ENCODE results near the gene TARS1.

Gene TARS1

GRCh38 chr5:33401482-33402390, 39.0 kb upstream of the TARS1 start:
- H3K4me1 ChIP-seq (ENCODE audit: insufficient read depth, low read length, poor library complexity, severe bottlenecking), result no peaks in the 10 kb centered on the region
- no peak overlapping the region for H2AFZ ChIP-seq (ENCODE audit: low read length)
- H3K4me2 ChIP-seq (ENCODE audit: low read depth, low read length, poor library complexity, severe bottlenecking), result no peak overlapping the region
- no peaks in the 10 kb centered on the region for H3K36me3 ChIP-seq (ENCODE audit: insufficient read depth, low read length)
- H3K9me3 ChIP-seq (ENCODE audit: insufficient read depth, low read depth, low read length), result no peaks in the 10 kb centered on the region
- no peaks in the 10 kb centered on the region for H3K9me2 ChIP-seq (replicated peaks; ENCODE audit: low read depth, low read length)
- no peaks in the 10 kb centered on the region for H3K79me2 ChIP-seq (ENCODE audit: insufficient read depth, low read length)
- no peak overlapping the region for H3K4me3 ChIP-seq (ENCODE audit: low read length, poor library complexity, severe bottlenecking)
- no peak overlapping the region for H3K9ac ChIP-seq (ENCODE audit: low read depth, low read length, poor library complexity, severe bottlenecking)
- H4K20me1 ChIP-seq (ENCODE audit: insufficient read depth, low read length, poor library complexity, severe bottlenecking), result no peaks in the 10 kb centered on the region
- no peaks in the 10 kb centered on the region for H3F3A ChIP-seq (ENCODE audit: low read depth)
- TF ChIP-seq CTCF (conservative IDR thresholded peaks at IDR 0.05; ENCODE audit: low read length), result no peak
- no peak for TF ChIP-seq EZH2phosphoT487 (IDR thresholded peaks at IDR 0.05; ENCODE audit: borderline replicate concordance)
- H3K27me3 ChIP-seq (ENCODE audit: insufficient read depth, low read length, poor library complexity, severe bottlenecking), result no peaks in the 10 kb centered on the region

- no peaks in the 10 kb centered on the region for H3K79me2 ChIP-seq (ENCODE audit: insufficient read depth, low read length)
- TF ChIP-seq EZH2phosphoT487 (IDR thresholded peaks at IDR 0.05; ENCODE audit: borderline replicate concordance), result no peak
- no peak for TF ChIP-seq CTCF (conservative IDR thresholded peaks at IDR 0.05; ENCODE audit: low read length)
- H3F3A ChIP-seq (ENCODE audit: low read depth), result no peaks in the 10 kb centered on the region
- H3K27me3 ChIP-seq (ENCODE audit: insufficient read depth, low read length, poor library complexity, severe bottlenecking), result no peaks in the 10 kb centered on the region
- H2AFZ ChIP-seq (ENCODE audit: low read length), result no peak overlapping the region
- no peak overlapping the region for H3K9ac ChIP-seq (ENCODE audit: low read depth, low read length, poor library complexity, severe bottlenecking)
- no peak overlapping the region for H3K4me2 ChIP-seq (ENCODE audit: low read depth, low read length, poor library complexity, severe bottlenecking)
- no peak overlapping the region for H3K4me3 ChIP-seq (ENCODE audit: low read length, poor library complexity, severe bottlenecking)
- H3K9me3 ChIP-seq (ENCODE audit: insufficient read depth, low read depth, low read length), result no peaks in the 10 kb centered on the region
- H3K36me3 ChIP-seq (ENCODE audit: insufficient read depth, low read length), result no peaks in the 10 kb centered on the region
- no peaks in the 10 kb centered on the region for H3K9me2 ChIP-seq (replicated peaks; ENCODE audit: low read depth, low read length)
- H3K4me1 ChIP-seq (ENCODE audit: insufficient read depth, low read length, poor library complexity, severe bottlenecking), result no peaks in the 10 kb centered on the region
- H4K20me1 ChIP-seq (ENCODE audit: insufficient read depth, low read length, poor library complexity, severe bottlenecking), result no peaks in the 10 kb centered on the region
Observed at GRCh38 chr5:33403187-33403586, 37.6 kb upstream of the TARS1 start.

- Histone ChIP-seq H3K27me3 (ENCODE audit: insufficient read depth, low read length, poor library complexity, severe bottlenecking) (no peaks in the 10 kb centered on the region), H4K20me1 (ENCODE audit: insufficient read depth, low read length, poor library complexity, severe bottlenecking) (no peaks in the 10 kb centered on the region), H3K36me3 (ENCODE audit: insufficient read depth, low read length) (no peaks in the 10 kb centered on the region), H3K79me2 (ENCODE audit: insufficient read depth, low read length) (no peaks in the 10 kb centered on the region), H3K9me2 (replicated peaks; ENCODE audit: low read depth, low read length) (no peaks in the 10 kb centered on the region), H2AFZ (ENCODE audit: low read length) (no peak overlapping the region), H3F3A (ENCODE audit: low read depth) (no peaks in the 10 kb centered on the region), H3K4me1 (ENCODE audit: insufficient read depth, low read length, poor library complexity, severe bottlenecking) (no peaks in the 10 kb centered on the region), H3K4me2 (ENCODE audit: low read depth, low read length, poor library complexity, severe bottlenecking) (no peak overlapping the region), H3K9ac (ENCODE audit: low read depth, low read length, poor library complexity, severe bottlenecking) (no peak overlapping the region), H3K9me3 (ENCODE audit: insufficient read depth, low read depth, low read length) (no peaks in the 10 kb centered on the region), H3K4me3 (ENCODE audit: low read length, poor library complexity, severe bottlenecking) (no peak overlapping the region)
- no peak for TF ChIP-seq CTCF (conservative IDR thresholded peaks at IDR 0.05; ENCODE audit: low read length)
- TF ChIP-seq EZH2phosphoT487 (IDR thresholded peaks at IDR 0.05; ENCODE audit: borderline replicate concordance), result no peak
Observed at GRCh38 chr5:33408816-33409215, 31.9 kb upstream of the TARS1 start.

Data from Loucy (cell line).